ENCODE measurements around the gene HERC4.

DNA sequence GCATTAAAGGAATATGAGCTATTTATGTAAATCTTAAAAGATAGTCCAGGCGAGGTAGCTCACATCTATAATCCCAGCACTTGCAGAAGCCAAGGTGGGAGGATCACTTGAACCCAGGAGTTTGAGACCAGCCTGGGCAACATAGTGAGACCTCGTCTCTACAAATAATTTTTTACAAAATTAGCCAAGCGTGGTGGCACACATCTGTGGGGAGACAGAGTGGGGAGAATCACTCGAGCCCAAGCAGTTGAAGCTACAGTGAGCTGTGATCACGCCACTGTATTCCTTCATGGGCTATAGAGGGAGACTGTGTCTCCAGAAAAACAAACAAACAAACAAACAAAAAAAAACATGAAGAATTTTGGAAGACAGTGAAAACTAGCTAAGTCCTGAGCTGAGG is 28.4 kb downstream of the HERC4 start:
- TF ChIP-seq, protein P1, sequence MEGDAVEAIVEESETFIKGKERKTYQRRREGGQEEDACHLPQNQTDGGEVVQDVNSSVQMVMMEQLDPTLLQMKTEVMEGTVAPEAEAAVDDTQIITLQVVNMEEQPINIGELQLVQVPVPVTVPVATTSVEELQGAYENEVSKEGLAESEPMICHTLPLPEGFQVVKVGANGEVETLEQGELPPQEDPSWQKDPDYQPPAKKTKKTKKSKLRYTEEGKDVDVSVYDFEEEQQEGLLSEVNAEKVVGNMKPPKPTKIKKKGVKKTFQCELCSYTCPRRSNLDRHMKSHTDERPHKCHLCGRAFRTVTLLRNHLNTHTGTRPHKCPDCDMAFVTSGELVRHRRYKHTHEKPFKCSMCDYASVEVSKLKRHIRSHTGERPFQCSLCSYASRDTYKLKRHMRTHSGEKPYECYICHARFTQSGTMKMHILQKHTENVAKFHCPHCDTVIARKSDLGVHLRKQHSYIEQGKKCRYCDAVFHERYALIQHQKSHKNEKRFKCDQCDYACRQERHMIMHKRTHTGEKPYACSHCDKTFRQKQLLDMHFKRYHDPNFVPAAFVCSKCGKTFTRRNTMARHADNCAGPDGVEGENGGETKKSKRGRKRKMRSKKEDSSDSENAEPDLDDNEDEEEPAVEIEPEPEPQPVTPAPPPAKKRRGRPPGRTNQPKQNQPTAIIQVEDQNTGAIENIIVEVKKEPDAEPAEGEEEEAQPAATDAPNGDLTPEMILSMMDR (IDR thresholded peaks at IDR 0.05; ENCODE audit: poor library complexity, severe bottlenecking): no peak
- no peak for TF ChIP-seq TAF1 (IDR thresholded peaks at IDR 0.05; ENCODE audit: low read depth)
- TF ChIP-seq RAD21 (conservative IDR thresholded peaks at IDR 0.05): no peak
- TF ChIP-seq POLR2AphosphoS5 (IDR thresholded peaks at IDR 0.05): no peak
- TF ChIP-seq EZH2 (IDR thresholded peaks at IDR 0.05; ENCODE audit: borderline replicate concordance, insufficient read depth, low read length, poor library complexity, severe bottlenecking): no peak
- no peak for TF ChIP-seq EP300 (conservative IDR thresholded peaks at IDR 0.05; ENCODE audit: poor library complexity, severe bottlenecking)
- TF ChIP-seq SMC3 (conservative IDR thresholded peaks at IDR 0.05; ENCODE audit: poor library complexity): no peak
- no peak for TF ChIP-seq MXI1 (conservative IDR thresholded peaks at IDR 0.05; ENCODE audit: poor library complexity, severe bottlenecking)
